NCI-H2196 (cell line): ENCODE results near the gene ZNF184.
"Not testable (repeated sequence)": the region's sequence is repeated elsewhere in the genome, so short reads cannot be mapped to it uniquely, and the experiment has no call there.

Experiments used
- DNase-seq: peaks from one replicate; lab custom pipeline; 2025; ENCODE audit not compliant: unreplicated experiment; lab: John Stamatoyannopoulos, UW

ZNF184 gene

GRCh38 chr6:27426045-27426620 is 46.8 kb downstream of the ZNF184 start:
- no peak for DNase-seq

DNA sequence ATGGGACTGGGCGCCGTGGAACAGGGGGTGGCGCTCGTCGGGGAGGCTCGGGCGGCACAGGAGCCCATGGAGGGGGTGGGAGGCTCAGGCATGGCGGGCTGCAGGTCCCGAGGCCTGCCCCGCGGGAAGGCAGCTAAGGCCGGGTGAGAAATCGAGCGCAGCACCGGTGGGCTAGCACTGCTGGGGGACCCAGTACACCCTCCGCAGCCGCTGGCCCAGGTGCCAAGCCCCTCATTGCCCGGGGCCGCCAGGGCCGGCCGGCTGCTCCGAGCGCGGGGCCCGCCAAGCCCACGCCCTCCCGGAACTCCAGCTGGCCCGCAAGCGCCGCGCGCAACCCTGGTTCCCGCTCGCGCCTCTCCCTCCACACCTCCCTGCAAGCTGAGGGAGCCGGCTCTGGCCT is 48.1 kb downstream of the ZNF184 start:
- not testable (repeated sequence) for DNase-seq

- DNase-seq: no peak
Measured at GRCh38 chr6:27422651-27423332, 50.1 kb downstream of the ZNF184 start.

GRCh38 chr6:27419363-27419762 is 53.5 kb downstream of the ZNF184 start:
- DNase-seq: no peak

GRCh38 chr6:27415898-27416297 is 57.0 kb downstream of the ZNF184 start:
- no peak for DNase-seq

DNA sequence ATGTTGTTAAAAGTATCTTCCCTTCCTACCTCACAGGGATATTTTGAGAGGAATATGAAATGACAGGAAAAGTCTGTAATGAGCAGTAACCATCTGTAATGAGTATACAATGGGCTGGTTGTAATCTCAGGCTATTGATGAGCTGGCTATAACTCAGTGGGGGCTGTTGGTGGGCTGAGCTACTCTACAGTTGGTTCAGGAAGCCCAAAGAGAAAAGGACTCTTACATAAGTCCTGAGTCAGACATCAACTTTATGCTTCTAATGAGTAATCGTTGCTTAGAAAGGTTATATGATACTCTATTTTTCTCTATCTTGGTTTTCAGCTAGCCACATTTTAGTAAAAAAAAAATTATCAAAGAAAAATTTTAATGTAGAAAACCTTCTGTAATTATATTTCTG is 57.9 kb downstream of the ZNF184 start:
- DNase-seq: no peak

DNA sequence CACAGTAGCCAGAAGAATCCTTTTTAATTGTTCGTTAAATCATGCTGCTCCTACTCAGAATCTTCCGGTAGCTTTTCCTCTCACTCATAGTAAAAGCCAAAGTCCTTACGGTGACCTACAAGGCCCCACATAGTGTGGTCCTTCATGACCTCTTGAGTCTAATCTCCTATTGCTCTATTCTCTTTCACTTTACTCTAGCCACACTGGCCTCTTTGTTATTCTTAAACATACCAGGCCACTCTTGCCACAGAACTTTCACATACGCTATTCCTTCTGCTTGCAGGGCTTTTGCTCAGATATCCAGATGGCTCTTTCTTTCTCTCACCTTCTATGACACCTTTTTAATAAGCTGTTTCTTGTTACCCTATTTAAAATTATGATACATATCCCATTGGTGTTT is 58.6 kb downstream of the ZNF184 start:
- DNase-seq: no peak

DNA sequence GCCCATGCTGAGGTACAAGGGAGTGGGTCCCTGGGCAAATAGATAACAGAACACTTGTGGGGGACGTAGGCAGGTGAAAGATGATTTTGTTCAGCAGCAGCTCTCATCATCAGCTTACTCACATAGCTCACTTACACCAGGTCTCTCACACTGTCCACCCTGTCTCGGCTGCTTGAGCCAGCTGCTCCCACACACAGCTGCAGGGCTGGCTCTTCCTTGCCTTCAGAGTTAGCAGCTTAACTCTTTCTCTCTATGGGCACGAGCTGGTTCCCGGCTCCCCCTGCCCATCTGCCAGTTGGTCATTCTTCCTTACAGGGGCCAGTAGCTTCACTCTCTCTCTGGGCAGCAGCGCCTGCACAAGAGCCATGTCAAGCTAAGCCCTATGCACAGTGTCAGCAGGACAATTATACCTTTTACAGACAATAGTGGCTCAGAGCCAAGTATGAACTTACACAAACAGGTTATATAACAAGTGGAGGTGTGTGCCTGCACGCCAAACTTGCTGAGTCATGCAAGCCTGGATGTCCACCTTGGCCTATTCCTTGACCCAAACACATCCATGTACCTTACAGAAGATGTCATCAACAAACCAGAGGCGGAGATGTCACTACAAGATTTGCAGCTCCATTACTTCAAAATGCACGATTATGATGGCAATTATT is 65.6 kb downstream of the ZNF184 start:
- no peak for DNase-seq

- DNase-seq: no peak
Measured at GRCh38 chr6:27406085-27406484, 66.8 kb downstream of the ZNF184 start.

- no peak for DNase-seq
Measured at GRCh38 chr6:27400877-27401642, 71.8 kb downstream of the ZNF184 start.
